NB4 (cell line): ENCODE measurements around the gene ALKBH2.

Experiments used
- CTCF ChIP-seq: IDR thresholded peaks from one replicate; pipeline ENCODE4 v1.5.1; 2012; ENCODE audit warnings: low read depth, low read length
- MYC ChIP-seq: IDR thresholded peaks from 2 replicates; pipeline ENCODE4 v1.6.1; 2011; ENCODE audit warnings: low read depth, low read length
- POLR2A ChIP-seq: IDR thresholded peaks from 2 replicates; pipeline ENCODE4 v1.6.1; 2011; ENCODE audit warnings: mild to moderate bottlenecking; ENCODE audit not compliant: insufficient read length; ENCODE audit errors: extremely low read depth

DNA sequence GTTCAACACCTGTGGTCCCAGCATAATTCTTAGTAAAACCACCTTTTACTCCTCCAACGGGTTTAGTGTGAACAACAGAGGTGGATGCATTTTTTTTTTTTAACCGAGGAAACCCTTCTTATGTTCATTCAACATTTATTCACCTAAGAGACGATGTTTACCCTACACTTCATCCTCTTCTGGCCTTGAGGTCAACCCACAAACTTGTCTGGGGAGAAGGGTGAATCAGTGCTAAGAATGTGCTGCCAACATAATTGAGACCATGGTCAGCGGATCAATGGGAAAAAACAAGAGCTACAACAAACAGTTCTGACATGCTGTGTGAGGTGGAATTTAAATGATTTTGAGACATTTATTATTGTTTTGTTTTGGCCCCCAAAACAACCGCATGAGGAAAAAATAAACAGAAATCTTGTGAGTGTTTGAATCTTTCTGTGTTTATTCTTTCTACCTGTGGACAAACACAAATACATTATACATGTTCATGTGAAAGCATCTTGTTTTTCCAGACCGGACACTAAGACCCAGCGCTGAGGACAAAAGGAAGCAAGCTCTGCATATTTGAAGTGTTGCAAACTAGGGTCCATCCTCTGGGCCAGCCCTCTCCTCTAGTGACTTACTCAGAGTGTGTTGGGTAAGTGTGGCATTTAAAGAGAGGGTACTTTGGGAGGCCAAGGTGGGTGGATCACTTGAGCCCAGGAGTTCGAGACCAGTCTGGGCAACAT, 46.0 kb downstream of the ALKBH2 start:
- TF ChIP-seq CTCF (no peak), MYC (no peak), POLR2A (no peak)
